Measurements from ENCODE around the gene ZIM2. TPM values are rescaled to one million over a fixed set of nuclear protein-coding genes. Genes with fewer than 3 reads are reported as not detected.

ZIM2 gene
- total and polyA plus RNA-seq, 2 of the 4 experiments (the other 2 are of a cell fraction) = not detected

DNA sequence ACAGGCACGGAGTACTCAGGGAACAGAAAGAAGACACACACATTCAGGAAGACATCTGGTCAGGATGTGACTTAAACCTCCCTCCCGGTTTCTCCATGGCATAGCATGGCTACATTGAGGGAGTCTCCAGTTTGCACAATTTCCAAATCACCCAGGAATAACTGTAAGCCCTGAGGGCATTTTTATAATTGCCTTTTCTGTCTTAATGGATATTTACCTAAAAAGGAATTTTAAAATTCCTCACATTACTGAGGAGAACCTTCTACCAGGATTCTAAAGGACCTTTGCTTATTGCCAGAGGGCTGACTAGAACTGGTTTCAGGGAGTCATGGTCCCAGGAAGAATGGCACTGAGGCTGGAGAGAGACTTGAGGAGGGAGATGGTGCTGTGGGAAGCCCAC, 21.4 kb downstream of the ZIM2 start:
- in situ Hi-C loops (cut with MboI; ENCODE audit: low sequenced_read_pairs) = no loop called here
- Histone ChIP-seq H2BK20ac (ENCODE audit: low read depth, low read length) (no peak overlapping the region), H4K5ac (ENCODE audit: low read depth, low read length) (no peak overlapping the region), H4K20me1 (ENCODE audit: insufficient read depth, low read length) (no peaks in the 10 kb centered on the region), H2AK5ac (ENCODE audit: low read depth, low read length) (no peak overlapping the region), H3K56ac (ENCODE audit: extremely low read depth, insufficient read depth, low read length) (no peak overlapping the region), H3K36me3 (ENCODE audit: control insufficient read depth, insufficient read depth, low read length) (no peaks in the 10 kb centered on the region), H3K79me1 (ENCODE audit: low read depth in 1 of 2, low read length in 2 of 2) (no peaks in the 10 kb centered on the region), H2AK9ac (replicated peaks; ENCODE audit: low read depth, low read length, poor library complexity) (no peak overlapping the region), H3K4me3 (ENCODE audit: insufficient read depth, low read depth, low read length) (no peak overlapping the region), H3K9me1 (ENCODE audit: insufficient read depth, low read length) (no peaks in the 10 kb centered on the region), H3K27ac (ENCODE audit: insufficient read depth, low read length) (no peak overlapping the region), H3K9me3 (ENCODE audit: control insufficient read depth, insufficient read depth, low read length) (peaks cover 65% of the 10 kb centered on the region), H4K91ac (ENCODE audit: insufficient read depth, low read depth, low read length) (no peak overlapping the region), H3K4ac (ENCODE audit: low read depth, low read length) (no peak overlapping the region), H2BK5ac (ENCODE audit: low read depth, low read length, poor library complexity, severe bottlenecking) (no peak overlapping the region), H3K4me1 (ENCODE audit: control insufficient read depth, insufficient read depth, low read length) (no peaks in the 10 kb centered on the region), H3K23ac (ENCODE audit: low read depth, low read length) (no peak overlapping the region), H3K27me3 (ENCODE audit: control insufficient read depth, insufficient read depth, low read length) (no peaks in the 10 kb centered on the region), H2BK15ac (ENCODE audit: low read depth, low read length) (no peak overlapping the region), H3K18ac (ENCODE audit: low read depth, low read length) (no peak overlapping the region), H3K9ac (ENCODE audit: low read depth, low read length) (no peak overlapping the region), H4K8ac (ENCODE audit: low read depth in 2 of 2, low read length in 2 of 2) (no peak overlapping the region), H2BK120ac (ENCODE audit: low read depth, low read length) (no peak overlapping the region), H2AFZ (replicated peaks; ENCODE audit: low read length, poor library complexity) (no peak overlapping the region), H3K14ac (replicated peaks; ENCODE audit: low read depth, low read length) (no peak overlapping the region), H3K4me2 (ENCODE audit: low read depth, low read length) (no peak overlapping the region)
- intact Hi-C loops (cut with micrococcal nuclease) = no loop called here
- POLR2A ChIA-PET (ENCODE audit: unreplicated experiment) = no interaction called here
- dilution Hi-C loops (cut with HindIII; ENCODE audit: low sequenced_read_pairs, unreplicated experiment) = no loop called here
- TF ChIP-seq CEBPB (IDR thresholded peaks at IDR 0.05; ENCODE audit: low read depth, low read length) = no peak
- no peak for TF ChIP-seq POLR2A (IDR thresholded peaks at IDR 0.05; ENCODE audit: low read depth, low read length)
- TF ChIP-seq RFX5 (IDR thresholded peaks at IDR 0.05; ENCODE audit: low read depth, low read length) = no peak
- TF ChIP-seq MAZ (IDR thresholded peaks at IDR 0.05; ENCODE audit: borderline replicate concordance, low read depth, low read length) = no peak
- TF ChIP-seq MXI1 (IDR thresholded peaks at IDR 0.05; ENCODE audit: borderline replicate concordance, low read depth, low read length) = no peak
- TF ChIP-seq, protein P1, sequence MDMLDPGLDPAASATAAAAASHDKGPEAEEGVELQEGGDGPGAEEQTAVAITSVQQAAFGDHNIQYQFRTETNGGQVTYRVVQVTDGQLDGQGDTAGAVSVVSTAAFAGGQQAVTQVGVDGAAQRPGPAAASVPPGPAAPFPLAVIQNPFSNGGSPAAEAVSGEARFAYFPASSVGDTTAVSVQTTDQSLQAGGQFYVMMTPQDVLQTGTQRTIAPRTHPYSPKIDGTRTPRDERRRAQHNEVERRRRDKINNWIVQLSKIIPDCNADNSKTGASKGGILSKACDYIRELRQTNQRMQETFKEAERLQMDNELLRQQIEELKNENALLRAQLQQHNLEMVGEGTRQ (IDR thresholded peaks at IDR 0.05; ENCODE audit: low read depth, low read length) = no peak
- no peak for TF ChIP-seq BHLHE40 (IDR thresholded peaks at IDR 0.05; ENCODE audit: low read depth, low read length)
- no peak for TF ChIP-seq SMC3 (IDR thresholded peaks at IDR 0.05; ENCODE audit: low read depth, low read length)
- TF ChIP-seq, protein P2, sequence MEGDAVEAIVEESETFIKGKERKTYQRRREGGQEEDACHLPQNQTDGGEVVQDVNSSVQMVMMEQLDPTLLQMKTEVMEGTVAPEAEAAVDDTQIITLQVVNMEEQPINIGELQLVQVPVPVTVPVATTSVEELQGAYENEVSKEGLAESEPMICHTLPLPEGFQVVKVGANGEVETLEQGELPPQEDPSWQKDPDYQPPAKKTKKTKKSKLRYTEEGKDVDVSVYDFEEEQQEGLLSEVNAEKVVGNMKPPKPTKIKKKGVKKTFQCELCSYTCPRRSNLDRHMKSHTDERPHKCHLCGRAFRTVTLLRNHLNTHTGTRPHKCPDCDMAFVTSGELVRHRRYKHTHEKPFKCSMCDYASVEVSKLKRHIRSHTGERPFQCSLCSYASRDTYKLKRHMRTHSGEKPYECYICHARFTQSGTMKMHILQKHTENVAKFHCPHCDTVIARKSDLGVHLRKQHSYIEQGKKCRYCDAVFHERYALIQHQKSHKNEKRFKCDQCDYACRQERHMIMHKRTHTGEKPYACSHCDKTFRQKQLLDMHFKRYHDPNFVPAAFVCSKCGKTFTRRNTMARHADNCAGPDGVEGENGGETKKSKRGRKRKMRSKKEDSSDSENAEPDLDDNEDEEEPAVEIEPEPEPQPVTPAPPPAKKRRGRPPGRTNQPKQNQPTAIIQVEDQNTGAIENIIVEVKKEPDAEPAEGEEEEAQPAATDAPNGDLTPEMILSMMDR (conservative IDR thresholded peaks at IDR 0.05; ENCODE audit: low read depth, low read length) = no peak
- TF ChIP-seq RAD21 (IDR thresholded peaks at IDR 0.05; ENCODE audit: low read length) = no peak
- no peak for TF ChIP-seq NFE2L2 (IDR thresholded peaks at IDR 0.05; ENCODE audit: low read depth, low read length)
- WGBS, 2 experiments (ENCODE audit: extremely low coverage in 2 of 2, insufficient read length in 1 of 2) = no CpG with 5 or more reads among the region's 2 CpGs
- ATAC-seq (ENCODE audit: low read depth) (no peak), DNase-seq (no peak)
- CTCF ChIA-PET = no interaction called here
- BruUV-seq (replicated peaks) = no TSS peak

Measured in IMR-90 (cell line).